CD14-positive monocyte (primary cell): ENCODE measurements around the gene SLC9A9. TPM values are rescaled to one million over a fixed set of nuclear protein-coding genes. Genes with fewer than 3 reads are reported as not detected.

ENCODE experiments used
- DNase-seq, 3 donors: peaks; one replicate each; pipeline ENCODE4 v3.0.0-alpha.2; 2011 to 2022
- H2AFZ ChIP-seq: 2 replicates; pipeline ENCODE4 v1.6.0; 2012; ENCODE audit warnings: mild to moderate bottlenecking, low read depth, low read length, inconsistent platforms; ENCODE audit not compliant: insufficient read depth, poor library complexity, severe bottlenecking
- H3K27ac ChIP-seq, 2 donors: 1 replicate in 1 of 2; 2 replicates in 1 of 2; pipeline ENCODE4 v1.5.1; 2012 to 2013; ENCODE audit warnings: low read length in 2 of 2, control low read depth in 1 of 2, inconsistent platforms in 1 of 2, low read depth in 1 of 2, mild to moderate bottlenecking in 1 of 2
- H3K27me3 ChIP-seq, 2 donors: one replicate each; pipeline versions ENCODE4 v1.6.0 to v1.6.1; 2011 to 2013; ENCODE audit warnings: low read length in 2 of 2; ENCODE audit not compliant: control insufficient read depth in 2 of 2, insufficient read depth in 2 of 2
- H3K36me3 ChIP-seq, 2 donors: replicated peaks in 1 of 2; 1 replicate in 1 of 2; 2 replicates in 1 of 2; pipeline versions ENCODE4 v1.5.1 to v1.6.1; 2012 to 2013; ENCODE audit warnings: low read length in 2 of 2, control low read depth in 1 of 2, inconsistent platforms in 1 of 2, mild to moderate bottlenecking in 1 of 2; ENCODE audit not compliant: insufficient read depth in 2 of 2, control insufficient read depth in 1 of 2
- H3K4me1 ChIP-seq, 2 donors: 1 replicate in 1 of 2; 2 replicates in 1 of 2; pipeline versions ENCODE4 v1.5.1 to v1.6.1; 2012 to 2013; ENCODE audit warnings: low read length in 2 of 2, control low read depth in 1 of 2, inconsistent platforms in 1 of 2, mild to moderate bottlenecking in 1 of 2, moderate library complexity in 1 of 2; ENCODE audit not compliant: insufficient read depth in 2 of 2, control insufficient read depth in 1 of 2
- H3K4me2 ChIP-seq: replicated peaks from 2 replicates; pipeline ENCODE3; 2012; ENCODE audit warnings: low read length, moderate library complexity, mild to moderate bottlenecking; ENCODE audit not compliant: poor library complexity, severe bottlenecking; ENCODE audit errors: extremely low read depth
- H3K4me3 ChIP-seq, 3 experiments: fragments of 200-600 bp in 1 of 3; sonication (generic) in 1 of 3; replicated peaks in 1 of 3; 1 replicate in 2 of 3; 2 replicates in 1 of 3; pipeline ENCODE4 v1.5.1; 2011 to 2013; ENCODE audit warnings: low read length in 3 of 3, mild to moderate bottlenecking in 3 of 3, control low read depth in 2 of 3, low read depth in 2 of 3, inconsistent platforms in 1 of 3, moderate library complexity in 1 of 3
- H3K79me2 ChIP-seq: 2 replicates; pipeline ENCODE4 v1.6.0; 2012; ENCODE audit warnings: mild to moderate bottlenecking, control low read depth, inconsistent platforms, low read length, moderate library complexity; ENCODE audit not compliant: insufficient read depth
- H3K9ac ChIP-seq: 2 replicates; pipeline ENCODE4 v1.6.0; 2017; ENCODE audit warnings: low read length, mild to moderate bottlenecking; ENCODE audit not compliant: insufficient read depth, poor library complexity, severe bottlenecking
- H3K9me3 ChIP-seq, 2 donors: replicated peaks in 1 of 2; 1 replicate in 1 of 2; 2 replicates in 1 of 2; pipeline versions ENCODE4 v1.5.1 to v1.6.1; 2012 to 2013; ENCODE audit warnings: low read length in 2 of 2, control low read depth in 1 of 2; ENCODE audit not compliant: control insufficient read depth in 1 of 2, insufficient read depth in 1 of 2
- H4K20me1 ChIP-seq: 2 replicates; pipeline ENCODE4 v1.6.0; 2012; ENCODE audit warnings: mild to moderate bottlenecking, low read length, control low read depth, moderate library complexity; ENCODE audit not compliant: insufficient read depth
- H3K27ac Mint-ChIP-seq, 7 donors: one replicate each; pipeline ENCODE4 v1.8.0; 2020; ENCODE audit warnings: mild to moderate bottlenecking in 7 of 7, mixed read lengths in 7 of 7, moderate library complexity in 6 of 7, inconsistent platforms in 2 of 7
- H3K27me3 Mint-ChIP-seq, 3 donors: one replicate each; pipeline ENCODE4 v1.8.0; 2021 to 2022; ENCODE audit warnings: low read depth in 3 of 3, mild to moderate bottlenecking in 3 of 3, mixed read lengths in 3 of 3, moderate library complexity in 3 of 3, inconsistent platforms in 1 of 3
- H3K36me3 Mint-ChIP-seq, 2 donors: one replicate each; pipeline ENCODE4 v1.8.0; 2020; ENCODE audit warnings: mixed read lengths in 2 of 2, inconsistent platforms in 1 of 2, mild to moderate bottlenecking in 1 of 2
- H3K4me1 Mint-ChIP-seq: one replicate; pipeline ENCODE4 v1.8.0; 2020; ENCODE audit warnings: mild to moderate bottlenecking, mixed read lengths
- H3K4me3 Mint-ChIP-seq, 2 donors: one replicate each; pipeline ENCODE4 v1.8.0; 2020; ENCODE audit warnings: mild to moderate bottlenecking in 2 of 2, mixed read lengths in 2 of 2, moderate library complexity in 1 of 2
- H3K9me3 Mint-ChIP-seq, 7 donors: one replicate each; pipeline ENCODE4 v1.8.0; 2020 to 2022; ENCODE audit warnings: mixed read lengths in 7 of 7, mild to moderate bottlenecking in 6 of 7, moderate library complexity in 6 of 7, inconsistent platforms in 2 of 7
- WGBS: methylation state at CpG from one replicate; pipeline ENCODE4 v1.1.5; 2013; ENCODE audit warnings: missing lambda C conversion rate; ENCODE audit not compliant: insufficient coverage; 5-methylcytosine and 5-hydroxymethylcytosine counted together
- intact Hi-C, 2 donors: fragments of 100-400 bp; cut with micrococcal nuclease; formaldehyde crosslinking; loops; one replicate each; pipeline versions ENCODE4 v1.15.0 to v1.15.1; 2023
- polyA plus RNA-seq, 3 donors: library from polyadenylated mRNA; depleted of rRNA in 1 of 3; unstranded in 2 of 3; stranded (reverse) in 1 of 3; fragments of 300-500 nt in 2 of 3; fragments of >200 nt in 1 of 3; fragmentation: Illumina TruSeq in 2 of 3; gene quantifications; 1 replicate in 2 of 3; 2 replicates in 1 of 3; pipeline ENCODE4 v1.2.3, GENCODE V29; 2012 to 2021
- TF ChIP-seq, protein P1 (sequence below): fragments of 200-600 bp; IDR thresholded peaks from one replicate; pipeline ENCODE4 v1.8.0; 2022; ENCODE audit warnings: antibody characterized with exemption, mild to moderate bottlenecking

Gene SLC9A9
- polyA plus RNA-seq, 3 donors: 14.1 to 32.8 (median 27.0) TPM

DNA sequence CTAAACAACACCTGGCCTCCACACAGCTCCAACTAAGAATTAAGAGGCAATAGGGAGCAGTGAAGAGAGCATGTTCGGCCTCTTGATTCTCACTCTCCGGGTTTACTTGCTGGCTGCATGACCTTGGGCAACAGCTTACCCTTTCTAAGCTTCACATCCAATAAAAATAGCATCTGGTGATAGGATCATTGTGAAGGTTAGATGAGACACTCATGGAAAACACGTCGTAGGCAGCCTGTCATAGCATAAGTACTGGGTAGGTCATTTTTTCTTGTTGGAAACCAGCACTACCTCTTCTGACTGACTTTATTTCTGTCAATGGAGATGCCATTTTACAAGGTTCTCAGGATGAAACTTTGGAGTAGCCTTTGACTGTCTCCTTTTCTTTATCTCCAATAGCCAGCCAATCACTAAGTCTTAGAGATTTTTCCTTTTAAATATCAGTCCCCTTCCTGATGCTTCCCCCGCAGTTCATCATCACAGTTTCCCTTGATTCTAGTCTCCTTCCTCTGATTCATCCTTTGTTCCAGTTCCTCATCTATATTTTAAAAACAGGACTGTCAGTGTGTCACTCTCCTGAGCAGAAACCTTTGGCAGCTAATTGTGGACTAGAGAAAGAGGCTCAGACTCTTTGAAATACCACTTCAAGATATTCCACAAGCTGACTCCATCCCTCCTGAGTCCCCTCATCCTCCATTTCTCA is 271.5 kb downstream of the SLC9A9 start:
- Histone ChIP-seq H3K36me3 (peaks cover 0 to 51% of the 10 kb centered on the region in 2 donors), H3K9ac (no peak overlapping the region), H3K4me3 (no peak overlapping the region), H3K27me3 (no peaks in the 10 kb centered on the region), H3K9me3 (no peaks in the 10 kb centered on the region), H3K4me2 (no peak overlapping the region), H2AFZ (no peak overlapping the region), H4K20me1 (no peaks in the 10 kb centered on the region), H3K27ac (no peak overlapping the region), H3K4me1 (peaks cover 2 to 9% of the 10 kb centered on the region in 2 donors), H3K79me2 (no peaks in the 10 kb centered on the region)
- Mint-ChIP-seq H3K4me1 (peaks cover 10% of the 10 kb centered on the region), H3K36me3 (peaks cover 47 to 69% of the 10 kb centered on the region in 2 donors), H3K27ac (no peak overlapping the region), H3K27me3 (peaks cover 0 to 2% (median 1%) of the 10 kb centered on the region in 3 donors), H3K9me3 (peaks cover 0 to 3% (median 0%) of the 10 kb centered on the region in 7 donors), H3K4me3 (no peak overlapping the region)
- TF ChIP-seq, protein P1, sequence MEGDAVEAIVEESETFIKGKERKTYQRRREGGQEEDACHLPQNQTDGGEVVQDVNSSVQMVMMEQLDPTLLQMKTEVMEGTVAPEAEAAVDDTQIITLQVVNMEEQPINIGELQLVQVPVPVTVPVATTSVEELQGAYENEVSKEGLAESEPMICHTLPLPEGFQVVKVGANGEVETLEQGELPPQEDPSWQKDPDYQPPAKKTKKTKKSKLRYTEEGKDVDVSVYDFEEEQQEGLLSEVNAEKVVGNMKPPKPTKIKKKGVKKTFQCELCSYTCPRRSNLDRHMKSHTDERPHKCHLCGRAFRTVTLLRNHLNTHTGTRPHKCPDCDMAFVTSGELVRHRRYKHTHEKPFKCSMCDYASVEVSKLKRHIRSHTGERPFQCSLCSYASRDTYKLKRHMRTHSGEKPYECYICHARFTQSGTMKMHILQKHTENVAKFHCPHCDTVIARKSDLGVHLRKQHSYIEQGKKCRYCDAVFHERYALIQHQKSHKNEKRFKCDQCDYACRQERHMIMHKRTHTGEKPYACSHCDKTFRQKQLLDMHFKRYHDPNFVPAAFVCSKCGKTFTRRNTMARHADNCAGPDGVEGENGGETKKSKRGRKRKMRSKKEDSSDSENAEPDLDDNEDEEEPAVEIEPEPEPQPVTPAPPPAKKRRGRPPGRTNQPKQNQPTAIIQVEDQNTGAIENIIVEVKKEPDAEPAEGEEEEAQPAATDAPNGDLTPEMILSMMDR: no peak
- DNase-seq: no peak
- intact Hi-C loops: no loop called here
- WGBS: 63% methylated on average over 1 of the region's 5 CpGs

DNA sequence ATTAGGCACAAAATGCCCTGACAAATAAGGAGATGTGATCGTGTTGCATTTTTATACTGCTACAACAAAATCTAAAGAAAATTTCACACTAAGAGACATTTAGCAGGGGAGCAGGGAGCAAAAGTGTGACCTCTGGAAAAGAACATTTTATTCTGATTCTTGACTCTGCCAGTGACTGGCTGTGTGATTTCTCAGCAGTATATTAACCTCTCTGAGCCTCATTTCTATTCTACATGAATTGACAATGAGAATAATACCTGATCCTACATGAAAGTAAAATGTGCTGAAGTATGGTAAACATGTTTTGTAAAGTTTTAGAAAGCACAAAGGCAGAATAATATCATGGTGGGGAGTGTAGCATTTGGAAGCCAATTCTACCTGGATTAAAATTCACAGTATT is 273.3 kb downstream of the SLC9A9 start:
- Histone ChIP-seq H3K27ac (no peak overlapping the region), H3K4me3 (no peak overlapping the region), H4K20me1 (no peaks in the 10 kb centered on the region), H3K9me3 (no peaks in the 10 kb centered on the region), H3K4me2 (no peak overlapping the region), H3K27me3 (no peaks in the 10 kb centered on the region), H3K9ac (no peak overlapping the region), H3K36me3 (peaks cover 0 to 51% of the 10 kb centered on the region in 2 donors), H2AFZ (no peak overlapping the region), H3K79me2 (no peaks in the 10 kb centered on the region), H3K4me1 (peaks cover 5 to 16% of the 10 kb centered on the region in 2 donors)
- Mint-ChIP-seq H3K27me3 (no peaks in the 10 kb centered on the region), H3K27ac (no peak overlapping the region), H3K9me3 (peaks cover 0 to 3% (median 0%) of the 10 kb centered on the region in 7 donors), H3K4me3 (no peak overlapping the region), H3K36me3 (peaks cover 47 to 59% of the 10 kb centered on the region in 2 donors), H3K4me1 (peaks cover 14% of the 10 kb centered on the region)
- intact Hi-C loops: no loop called here
- WGBS: no CpG with 5 or more reads among the region's 1 CpG
- TF ChIP-seq, protein P1: no peak
- DNase-seq: no peak
